H54 (cell line): Measurements from ENCODE around the gene HOPX.
"Not testable (repeated sequence)": the region's sequence is repeated elsewhere in the genome, so short reads cannot be mapped to it uniquely, and the experiment has no call there.

Source experiments
- DNase-seq: peaks from one replicate; pipeline ENCODE4 v3.0.0; 2011; ENCODE audit warnings: low spot score, mixed read lengths; ENCODE audit not compliant: insufficient read length
- FAIRE-seq: peaks from 3 replicates; lab custom pipeline; 2011; peaks lifted over from hg19 to GRCh38; lab: Jason Lieb, UNC
- POLR2A ChIP-seq: IDR thresholded peaks from 2 replicates; pipeline ENCODE4 v1.6.1; 2011; ENCODE audit warnings: low read depth, mild to moderate bottlenecking, low read length

HOPX gene

GRCh38 chr4:56699537-56700105 is 18.5 kb upstream of the HOPX start:
- no peak for FAIRE-seq
- TF ChIP-seq POLR2A = no peak
- DNase-seq = no peak

- FAIRE-seq = no peak
- no peak for TF ChIP-seq POLR2A
- no peak for DNase-seq
These were observed 17.2 kb upstream of the HOPX start for GRCh38 chr4:56698329-56698728.

GRCh38 chr4:56696056-56696455 is 15.0 kb upstream of the HOPX start:
- no peak for FAIRE-seq
- DNase-seq = no peak
- no peak for TF ChIP-seq POLR2A

GRCh38 chr4:56693476-56693875 is 12.4 kb upstream of the HOPX start:
- DNase-seq, FAIRE-seq: not testable (repeated sequence)

GRCh38 chr4:56692576-56692975 is 11.5 kb upstream of the HOPX start:
- FAIRE-seq (no peak), DNase-seq (no peak)

GRCh38 chr4:56691425-56691824 is 10.3 kb upstream of the HOPX start:
- no peak for FAIRE-seq
- no peak for TF ChIP-seq POLR2A
- DNase-seq = no peak

More at GRCh38 chr4:56692576-56692975, 11.5 kb upstream of the HOPX start:
- no peak for TF ChIP-seq POLR2A

- no peak for TF ChIP-seq POLR2A
- no peak for DNase-seq
- no peak for FAIRE-seq
These were observed 9.3 kb upstream of the HOPX start for GRCh38 chr4:56690393-56690792.

GRCh38 chr4:56689201-56689969 is 8.3 kb upstream of the HOPX start:
- no peak for TF ChIP-seq POLR2A
- no peak for FAIRE-seq
- DNase-seq = no peak

- no peak for TF ChIP-seq POLR2A
- no peak for FAIRE-seq
- DNase-seq = no peak
These were observed 7.1 kb upstream of the HOPX start for GRCh38 chr4:56688094-56688647.

GRCh38 chr4:56686537-56687231 is 5.6 kb upstream of the HOPX start:
- DNase-seq = no peak
- no peak for FAIRE-seq
- TF ChIP-seq POLR2A = no peak

GRCh38 chr4:56684320-56685050 is 3.4 kb upstream of the HOPX start:
- DNase-seq = no peak

GRCh38 chr4:56683455-56683854 is 2.4 kb upstream of the HOPX start:
- FAIRE-seq = no peak
- DNase-seq = no peak
- TF ChIP-seq POLR2A = no peak

More at GRCh38 chr4:56684320-56685050, 3.4 kb upstream of the HOPX start:
- TF ChIP-seq POLR2A = no peak
- FAIRE-seq = no peak

- DNase-seq (no peak), FAIRE-seq (no peak)
- TF ChIP-seq POLR2A = no peak
These were observed 893 bp upstream of the HOPX start for GRCh38 chr4:56681853-56682525.
